Dedifferentiated amniotic fluid mesenchymal stem cell (primary cell): ENCODE results near the gene SCNN1B.

Experiments used
- DNase-seq: peaks from one replicate; pipeline ENCODE4 v3.0.0-alpha.2; 2016; ENCODE audit errors: extremely low spot score

Gene SCNN1B

GRCh38 chr16:23407436-23408127 lies 105.5 kb downstream of the SCNN1B start:
- no peak for DNase-seq

- DNase-seq = no peak
Observed at GRCh38 chr16:23408242-23408822, 106.2 kb downstream of the SCNN1B start.

GRCh38 chr16:23408823-23409298 lies 106.8 kb downstream of the SCNN1B start:
- DNase-seq = peak; percentile 54

GRCh38 chr16:23409522-23409921 lies 107.4 kb downstream of the SCNN1B start:
- no peak for DNase-seq

- no peak for DNase-seq
Observed at GRCh38 chr16:23410176-23410575, 108.1 kb downstream of the SCNN1B start.

- no peak for DNase-seq
Observed at GRCh38 chr16:23414731-23415130, 112.6 kb downstream of the SCNN1B start.

- DNase-seq = no peak
Observed at GRCh38 chr16:23416816-23417215, 114.7 kb downstream of the SCNN1B start.

- peak; percentile 64 for DNase-seq
Observed at GRCh38 chr16:23420011-23420410, 117.9 kb downstream of the SCNN1B start.

GRCh38 chr16:23423496-23424049 lies 121.5 kb downstream of the SCNN1B start:
- peak; percentile 80 for DNase-seq

- no peak for DNase-seq
Observed at GRCh38 chr16:23424292-23424958, 122.3 kb downstream of the SCNN1B start.

GRCh38 chr16:23428351-23428750 lies 126.2 kb downstream of the SCNN1B start:
- no peak for DNase-seq
